Spinal cord (tissue), 10 donors: Measurements from ENCODE around the gene ANKRD10. TPM values are rescaled to one million over a fixed set of nuclear protein-coding genes. Genes with fewer than 3 reads are reported as not detected.

Source experiments
- DNase-seq, 6 donors: peaks; one replicate each; pipeline versions ENCODE4 v3.0.0 to v3.0.0-alpha.2; 2013 to 2015; ENCODE audit warnings: low spot score in 6 of 6, low read depth in 4 of 6
- H3K27ac ChIP-seq: one replicate; pipeline ENCODE4 v1.5.1; 2013; ENCODE audit warnings: low read depth, low read length, control low read depth
- H3K27me3 ChIP-seq: one replicate; pipeline ENCODE4 v1.6.1; 2013; ENCODE audit warnings: low read length; ENCODE audit not compliant: control insufficient read depth, insufficient read depth
- H3K36me3 ChIP-seq: one replicate; pipeline ENCODE4 v1.6.1; 2013; ENCODE audit warnings: low read length; ENCODE audit not compliant: control insufficient read depth, insufficient read depth
- H3K4me1 ChIP-seq: one replicate; pipeline ENCODE4 v1.6.1; 2013; ENCODE audit warnings: low read length; ENCODE audit not compliant: control insufficient read depth, insufficient read depth
- H3K4me3 ChIP-seq: one replicate; pipeline ENCODE4 v1.5.1; 2013; ENCODE audit warnings: low read depth, low read length, control low read depth
- H3K9me3 ChIP-seq: one replicate; pipeline ENCODE4 v1.6.1; 2013; ENCODE audit warnings: low read length; ENCODE audit not compliant: control insufficient read depth, insufficient read depth
- WGBS: methylation state at CpG from one replicate; pipeline ENCODE4 v1.1.5; 2013; ENCODE audit warnings: missing lambda C conversion rate; ENCODE audit not compliant: insufficient coverage; 5-methylcytosine and 5-hydroxymethylcytosine counted together
- polyA plus RNA-seq, 2 donors: library from polyadenylated mRNA; unstranded; fragments of 120-200 nt; gene quantifications; one replicate each; pipeline ENCODE4 v1.2.1, GENCODE V29; 2013; ENCODE audit not compliant: insufficient read length in 2 of 2
- small RNA-seq: library from RNA; depleted of rRNA; stranded (forward); fragments of <200 nt; gene quantifications from one replicate; pipeline ENCODE3, GENCODE V24; 2014; ENCODE audit warnings: low replicate concordance
- total RNA-seq, 2 donors: library from RNA; depleted of rRNA in 1 of 2; stranded (reverse); fragments of 120-200 nt in 1 of 2; fragments of >200 nt in 1 of 2; gene quantifications; one replicate each; pipeline versions ENCODE4 v1.2.3 to v1.2.4, GENCODE V29; 2013 to 2014
- donor health status: healthy.

Gene ANKRD10
- total and polyA plus RNA-seq, 4 donors, result 187 to 221 (median 191) TPM

- Histone ChIP-seq H3K4me1 (no peaks in the 10 kb centered on the region), H3K4me3 (no peak overlapping the region), H3K27ac (no peak overlapping the region), H3K27me3 (no peaks in the 10 kb centered on the region), H3K36me3 (no peaks in the 10 kb centered on the region), H3K9me3 (no peaks in the 10 kb centered on the region)
- DNase-seq, result no peak
- WGBS, result 97% methylated on average over 9 of the region's 9 CpGs
Measured at GRCh38 chr13:110828705-110829104, 86.2 kb downstream of the ANKRD10 start.

Small RNAs within 50 kb of the gene (small RNA-seq; reads per million reads assigned to genes)
- not detected for gene AL442128.1

Other genes with a start within 250 kb of the ANKRD10 start
- 10 to 100 TPM; 47.7 to 57.5 TPM for gene CARS2, start 209.0 kb downstream of the ANKRD10 start, total RNA-seq
- 10 to 100 TPM; 51.0 to 65.0 TPM for gene CARS2, start 209.0 kb downstream of the ANKRD10 start, polyA plus RNA-seq
- 10 to 100 TPM; 13.5 to 14.8 TPM for gene ING1, start 201.4 kb downstream of the ANKRD10 start, total RNA-seq
- 10 to 100 TPM; 20.9 to 24.4 TPM for gene ING1, start 201.4 kb downstream of the ANKRD10 start, polyA plus RNA-seq
- gene ARHGEF7, start 200.2 kb upstream of the ANKRD10 start, total RNA-seq, result 100 to 1,000 TPM in 1 of 2 donors, 10 to 100 TPM in 1; 66.1 to 140 TPM
- gene ARHGEF7, start 200.2 kb upstream of the ANKRD10 start, polyA plus RNA-seq, result 100 to 1,000 TPM; 118 to 122 TPM